Measurements from ENCODE around the gene MAP4K4.

DNA sequence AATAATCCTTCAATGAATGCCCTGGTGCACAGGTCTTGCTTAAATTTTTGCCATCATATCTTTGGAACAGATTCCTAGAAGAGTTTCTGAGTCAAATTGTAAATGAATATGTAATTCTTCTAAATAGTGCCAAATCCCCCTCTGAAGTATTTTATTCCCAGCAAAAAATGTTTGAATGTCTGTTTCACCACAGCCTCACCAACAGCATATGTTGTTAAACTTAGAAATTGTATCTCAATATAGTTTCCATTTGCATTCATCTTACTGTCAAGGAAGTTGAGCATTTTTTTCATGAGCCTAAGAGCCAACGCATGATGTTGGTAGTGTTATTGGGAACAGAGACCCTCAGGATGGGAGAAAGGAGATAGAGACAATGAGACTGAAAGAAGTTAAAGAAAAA is 207.4 kb downstream of the MAP4K4 start:
- TF ChIP-seq, protein P1, sequence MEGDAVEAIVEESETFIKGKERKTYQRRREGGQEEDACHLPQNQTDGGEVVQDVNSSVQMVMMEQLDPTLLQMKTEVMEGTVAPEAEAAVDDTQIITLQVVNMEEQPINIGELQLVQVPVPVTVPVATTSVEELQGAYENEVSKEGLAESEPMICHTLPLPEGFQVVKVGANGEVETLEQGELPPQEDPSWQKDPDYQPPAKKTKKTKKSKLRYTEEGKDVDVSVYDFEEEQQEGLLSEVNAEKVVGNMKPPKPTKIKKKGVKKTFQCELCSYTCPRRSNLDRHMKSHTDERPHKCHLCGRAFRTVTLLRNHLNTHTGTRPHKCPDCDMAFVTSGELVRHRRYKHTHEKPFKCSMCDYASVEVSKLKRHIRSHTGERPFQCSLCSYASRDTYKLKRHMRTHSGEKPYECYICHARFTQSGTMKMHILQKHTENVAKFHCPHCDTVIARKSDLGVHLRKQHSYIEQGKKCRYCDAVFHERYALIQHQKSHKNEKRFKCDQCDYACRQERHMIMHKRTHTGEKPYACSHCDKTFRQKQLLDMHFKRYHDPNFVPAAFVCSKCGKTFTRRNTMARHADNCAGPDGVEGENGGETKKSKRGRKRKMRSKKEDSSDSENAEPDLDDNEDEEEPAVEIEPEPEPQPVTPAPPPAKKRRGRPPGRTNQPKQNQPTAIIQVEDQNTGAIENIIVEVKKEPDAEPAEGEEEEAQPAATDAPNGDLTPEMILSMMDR (conservative IDR thresholded peaks at IDR 0.05; ENCODE audit: low read depth, low read length) = no peak
- TF ChIP-seq EZH2 (IDR thresholded peaks at IDR 0.05; ENCODE audit: low read length, unreplicated experiment) = no peak

All from PC-3 (cell line).